Heart right ventricle (tissue), 16 donors: ENCODE measurements around the gene GDNF. TPM values are rescaled to one million over a fixed set of nuclear protein-coding genes. Genes with fewer than 3 reads are reported as not detected.

Experiments
- ATAC-seq, 8 donors: fragments of 200-7000 bp; cut with Tn5 transposase; one replicate each; pipeline ENCODE4 v1.9.1; 2020; ENCODE audit warnings: mild to moderate bottlenecking in 8 of 8, moderate library complexity in 8 of 8, moderate number of reproducible peaks in 1 of 8
- DNase-seq, 2 donors: peaks; one replicate each; pipeline ENCODE4 v3.0.0-alpha.2; 2020
- H3K27ac ChIP-seq, 10 donors: fragments of 200-600 bp; sonication (generic) in 2 of 10; one replicate each; pipeline versions ENCODE4 v1.5.0 to v1.8.0; 2020 to 2022; ENCODE audit warnings: mild to moderate bottlenecking in 3 of 10
- H3K27me3 ChIP-seq, 7 donors: fragments of 200-600 bp; one replicate each; pipeline ENCODE4 v1.8.0; 2021 to 2022; ENCODE audit warnings: mild to moderate bottlenecking in 2 of 7
- H3K36me3 ChIP-seq, 9 donors: fragments of 200-600 bp; sonication (generic) in 1 of 9; one replicate each; pipeline versions ENCODE4 v1.5.0 to v1.8.0; 2020 to 2022; ENCODE audit warnings: mild to moderate bottlenecking in 2 of 9
- H3K4me1 ChIP-seq, 9 donors: fragments of 200-600 bp; sonication (generic) in 1 of 9; one replicate each; pipeline versions ENCODE4 v1.5.0 to v1.8.0; 2020 to 2022; ENCODE audit warnings: mild to moderate bottlenecking in 4 of 9
- H3K4me3 ChIP-seq, 10 donors: fragments of 200-600 bp; sonication (generic) in 2 of 10; one replicate each; pipeline versions ENCODE4 v1.5.0 to v1.8.0; 2020 to 2022; ENCODE audit warnings: mild to moderate bottlenecking in 7 of 10, moderate library complexity in 2 of 10
- H3K9me3 ChIP-seq, 11 donors: fragments of 200-600 bp in 10 of 11; sonication (generic) in 2 of 11; one replicate each; pipeline versions ENCODE4 v1.5.0 to v1.8.0; 2013 to 2022; ENCODE audit warnings: mild to moderate bottlenecking in 2 of 11, control low read depth in 1 of 11, moderate library complexity in 1 of 11
- WGBS, 2 donors: extraction: QIAGEN DNeasy Blood & Tissue Kit; methylation state at CpG; one replicate each; pipeline ENCODE4 v1.1.7; 2013; ENCODE audit warnings: inconsistent platforms in 1 of 2; 5-methylcytosine and 5-hydroxymethylcytosine counted together
- intact Hi-C, 10 donors: fragments of 100-400 bp; cut with DNase I; formaldehyde crosslinking; loops; one replicate each; pipeline versions ENCODE4 v1.11.1 to v1.14.2; 2022
- polyA plus RNA-seq, 2 donors: library from polyadenylated mRNA; stranded (reverse); fragments of 200-250 nt; gene quantifications; one replicate each; pipeline ENCODE4 v1.2.3, GENCODE V29; 2013
- total RNA-seq, 10 donors: library from RNA; stranded (reverse); fragmentation: NEBNext Ultra II Directional in 3 of 10; extraction: Animal tissue kit (Norgen Biotek cat#: 25700) in 3 of 10; gene quantifications; one replicate each; pipeline versions ENCODE4 v1.2.1 to v1.2.4, GENCODE V29; 2021 to 2023
- TF ChIP-seq, protein P1 (sequence below), 9 donors: fragments of 200-600 bp; sonication (generic) in 2 of 9; IDR thresholded peaks; one replicate each; pipeline versions ENCODE4 v1.5.0 to v1.8.0; 2021 to 2022; ENCODE audit warnings: antibody characterized with exemption in 9 of 9, mild to moderate bottlenecking in 5 of 9, moderate library complexity in 1 of 9
- donor health status: Arrhythmogenic right ventricular cardiomyopathy.
- donor health status: ischemic (EF 13 %, LVEDD 7.1; RV severe dilation, severe dysfunction).
- donor health status: healthy with polysubstance abuse.
- donor health status: DM: no; HTN: yes; CAD: no.
- donor health status: DM: no; HTN: no; CAD: no.
- donor health status: ischemic (EF 25% LVEDD 6.9; RV normal size, moderate dysfunction).
- donor health status: ischemic (EF 25% LVEDD 5.7; RV mildly dilated, moderate dysfunction).
- donor health status: healthy.
- donor health status: DM: yes; HTN: yes; CAD: no.
- donor health status: Ischemic cardiomyopathy.
- donor health status: ischemic (EF 35%, LVEDD 5.7; RV mildly dilated, moderate dysfunction).
- donor health status: nonischemic (EF 11% LVEDD 7.7; RV severe dilation, severe dysfunction).
- donor health status: DM: yes; HTN: yes; CAD: no.
- donor health status: PGD.
- donor health status: ischemic (EF 29% LVEDD 5.4; RV normal size, mild dysfunction).
- donor health status: nonischemic (EF 23%, LVEDD 6.1; RV moderate dilation, normal function).

Gene GDNF
- total and polyA plus RNA-seq, 12 donors = 0.04 to 0.94 (median 0.21) TPM; not detected in 3

DNA sequence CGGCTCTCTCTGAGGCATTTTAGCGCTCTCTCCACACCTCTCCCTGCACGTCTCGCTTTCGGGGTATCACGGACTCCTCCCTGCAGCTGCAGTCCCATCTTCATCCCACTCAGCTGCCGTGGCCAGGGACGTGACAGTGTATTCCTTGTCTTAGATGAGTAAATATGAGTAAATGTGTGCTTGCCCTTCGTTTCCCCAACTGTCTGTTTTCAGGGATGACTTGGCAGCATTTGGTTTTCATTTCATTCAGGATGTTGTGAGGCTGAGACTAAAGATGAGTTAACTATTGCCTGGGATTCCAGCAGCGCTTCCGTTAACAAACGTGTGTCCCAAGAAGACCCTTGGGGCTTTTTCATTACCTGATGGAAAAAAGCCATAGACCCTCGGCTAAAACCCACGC lies 29.5 kb downstream of the GDNF start:
- DNase-seq (no peak), ATAC-seq (no peak)
- H3K4me1 ChIP-seq = no peaks in the 10 kb centered on the region
- TF ChIP-seq, protein P1, sequence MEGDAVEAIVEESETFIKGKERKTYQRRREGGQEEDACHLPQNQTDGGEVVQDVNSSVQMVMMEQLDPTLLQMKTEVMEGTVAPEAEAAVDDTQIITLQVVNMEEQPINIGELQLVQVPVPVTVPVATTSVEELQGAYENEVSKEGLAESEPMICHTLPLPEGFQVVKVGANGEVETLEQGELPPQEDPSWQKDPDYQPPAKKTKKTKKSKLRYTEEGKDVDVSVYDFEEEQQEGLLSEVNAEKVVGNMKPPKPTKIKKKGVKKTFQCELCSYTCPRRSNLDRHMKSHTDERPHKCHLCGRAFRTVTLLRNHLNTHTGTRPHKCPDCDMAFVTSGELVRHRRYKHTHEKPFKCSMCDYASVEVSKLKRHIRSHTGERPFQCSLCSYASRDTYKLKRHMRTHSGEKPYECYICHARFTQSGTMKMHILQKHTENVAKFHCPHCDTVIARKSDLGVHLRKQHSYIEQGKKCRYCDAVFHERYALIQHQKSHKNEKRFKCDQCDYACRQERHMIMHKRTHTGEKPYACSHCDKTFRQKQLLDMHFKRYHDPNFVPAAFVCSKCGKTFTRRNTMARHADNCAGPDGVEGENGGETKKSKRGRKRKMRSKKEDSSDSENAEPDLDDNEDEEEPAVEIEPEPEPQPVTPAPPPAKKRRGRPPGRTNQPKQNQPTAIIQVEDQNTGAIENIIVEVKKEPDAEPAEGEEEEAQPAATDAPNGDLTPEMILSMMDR (IDR thresholded peaks at IDR 0.05) = no peak
- intact Hi-C loops = no loop called here
- H3K9me3 ChIP-seq = no peaks in the 10 kb centered on the region
- 63 to 68% methylated on average over 14 of the region's 14 CpGs for WGBS, 2 donors
- peaks cover 0 to 14% (median 0%) of the 10 kb centered on the region in 7 donors for H3K27me3 ChIP-seq
- no peak overlapping the region for H3K27ac ChIP-seq
- H3K36me3 ChIP-seq = no peaks in the 10 kb centered on the region
- H3K4me3 ChIP-seq = no peak overlapping the region

- Histone ChIP-seq H3K9me3 (no peaks in the 10 kb centered on the region), H3K4me1 (no peaks in the 10 kb centered on the region), H3K27ac (no peak overlapping the region), H3K4me3 (no peak overlapping the region), H3K27me3 (peaks cover 0 to 22% (median 2%) of the 10 kb centered on the region in 7 donors), H3K36me3 (no peaks in the 10 kb centered on the region)
- intact Hi-C loops = no loop called here
- 76 to 79% methylated on average over 5 of the region's 5 CpGs for WGBS, 2 donors
- TF ChIP-seq, protein P1 (IDR thresholded peaks at IDR 0.05) = no peak
- ATAC-seq (no peak), DNase-seq (no peak)
These were observed 30.9 kb downstream of the GDNF start for GRCh38 chr5:37808945-37809344.

DNA sequence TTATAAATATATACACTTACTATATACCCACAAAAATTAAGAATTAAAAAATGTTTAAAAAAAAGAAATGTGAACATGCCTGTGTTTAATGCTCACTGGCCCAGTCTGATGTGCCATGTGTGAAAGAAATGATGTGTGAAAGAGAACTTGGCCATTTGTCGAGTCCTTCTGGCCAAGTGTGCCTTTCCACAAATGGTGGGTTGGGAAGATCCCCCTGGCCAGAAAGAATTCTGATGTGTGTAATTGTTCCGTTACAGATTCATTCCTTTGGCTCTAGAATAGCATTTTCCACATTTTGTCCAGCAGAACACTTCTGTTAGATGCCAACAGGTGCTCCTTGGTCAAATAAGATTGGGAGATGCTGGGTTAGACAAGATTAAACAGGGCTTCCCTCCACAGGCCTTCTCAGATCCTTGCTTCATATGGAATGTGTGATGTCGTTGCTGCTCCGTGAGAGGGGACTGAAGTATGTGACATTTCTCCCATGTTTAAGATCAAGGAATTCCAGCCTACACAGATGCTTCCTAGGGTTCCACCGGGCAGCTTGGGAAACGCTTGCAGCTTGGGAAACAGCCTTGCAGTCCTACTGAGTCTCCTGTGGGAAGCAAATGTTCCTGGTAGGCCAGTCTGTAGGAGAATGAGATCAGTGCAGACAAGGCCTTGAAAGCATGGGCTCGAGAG lies 32.1 kb downstream of the GDNF start:
- peaks cover 0 to 22% (median 0%) of the 10 kb centered on the region in 7 donors for H3K27me3 ChIP-seq
- H3K9me3 ChIP-seq = no peaks in the 10 kb centered on the region
- no peak overlapping the region for H3K4me3 ChIP-seq
- TF ChIP-seq, protein P1 (IDR thresholded peaks at IDR 0.05) = no peak
- H3K27ac ChIP-seq = no peak overlapping the region
- DNase-seq (no peak), ATAC-seq (no peak)
- no peaks in the 10 kb centered on the region for H3K4me1 ChIP-seq
- 76 to 79% methylated on average over 7 of the region's 7 CpGs for WGBS, 2 donors
- H3K36me3 ChIP-seq = no peaks in the 10 kb centered on the region
- intact Hi-C loops = no loop called here

DNA sequence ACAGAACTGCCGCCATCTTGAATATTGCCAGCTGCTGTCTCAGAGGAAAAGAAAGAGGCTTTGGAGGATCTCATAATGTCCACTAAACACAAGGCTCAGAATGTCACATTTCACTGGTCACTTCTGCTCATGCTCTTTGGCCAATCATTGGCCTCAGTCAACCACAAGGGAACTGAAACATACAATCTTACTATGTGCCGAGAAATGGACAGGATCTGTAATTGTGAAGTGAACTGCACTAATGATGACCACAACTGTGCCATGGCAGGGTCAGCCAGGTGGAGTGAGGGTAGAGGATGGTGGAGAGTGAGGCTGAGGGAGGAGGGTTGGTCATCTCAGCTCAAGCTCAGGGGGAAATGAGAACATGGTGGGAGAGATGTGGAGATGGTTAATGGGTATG lies 32.8 kb downstream of the GDNF start:
- Histone ChIP-seq H3K36me3 (no peaks in the 10 kb centered on the region), H3K9me3 (no peaks in the 10 kb centered on the region), H3K27ac (no peak overlapping the region), H3K27me3 (peaks cover 0 to 18% (median 0%) of the 10 kb centered on the region in 7 donors), H3K4me3 (no peak overlapping the region), H3K4me1 (no peaks in the 10 kb centered on the region)
- WGBS, 2 donors = 96 to 97% methylated on average over 2 of the region's 2 CpGs
- intact Hi-C loops = no loop called here
- TF ChIP-seq, protein P1 (IDR thresholded peaks at IDR 0.05) = no peak
- ATAC-seq = no peak
- no peak for DNase-seq
